Limb (tissue), 2 donors: ENCODE data around the gene CTDSP1.

Experiments
- DNase-seq, 2 donors: peaks; one replicate each; pipeline ENCODE4 v3.0.0-alpha.2; 2016; ENCODE audit errors: extremely low spot score in 2 of 2

The CTDSP1 gene

GRCh38 chr2:218422403-218423086, 22.9 kb downstream of the CTDSP1 start:
- no peak for DNase-seq

- no peak for DNase-seq
Measured at GRCh38 chr2:218423584-218423983, 23.9 kb downstream of the CTDSP1 start.

GRCh38 chr2:218425531-218425930, 25.9 kb downstream of the CTDSP1 start:
- DNase-seq, result no peak

GRCh38 chr2:218427741-218428140, 28.1 kb downstream of the CTDSP1 start:
- DNase-seq, result no peak

- no peak for DNase-seq
Measured at GRCh38 chr2:218428846-218429558, 29.3 kb downstream of the CTDSP1 start.

- DNase-seq, result no peak
Measured at GRCh38 chr2:218429911-218430692, 30.4 kb downstream of the CTDSP1 start.

GRCh38 chr2:218430721-218431120, 31.1 kb downstream of the CTDSP1 start:
- no peak for DNase-seq

- DNase-seq, result no peak
Measured at GRCh38 chr2:218431878-218432277, 32.2 kb downstream of the CTDSP1 start.

GRCh38 chr2:218432676-218433365, 33.2 kb downstream of the CTDSP1 start:
- DNase-seq, result no peak

GRCh38 chr2:218434456-218434855, 34.8 kb downstream of the CTDSP1 start:
- no peak for DNase-seq

- no peak for DNase-seq
Measured at GRCh38 chr2:218435003-218435982, 35.6 kb downstream of the CTDSP1 start.

- no peak for DNase-seq
Measured at GRCh38 chr2:218436992-218437391, 37.3 kb downstream of the CTDSP1 start.

GRCh38 chr2:218437969-218438368, 38.3 kb downstream of the CTDSP1 start:
- DNase-seq, result no peak

- DNase-seq, result no peak
Measured at GRCh38 chr2:218438596-218438995, 38.9 kb downstream of the CTDSP1 start.

GRCh38 chr2:218444692-218445357, 45.2 kb downstream of the CTDSP1 start:
- no peak for DNase-seq

- no peak for DNase-seq
Measured at GRCh38 chr2:218445602-218446001, 45.9 kb downstream of the CTDSP1 start.

GRCh38 chr2:218446547-218446946, 46.9 kb downstream of the CTDSP1 start:
- no peak for DNase-seq

GRCh38 chr2:218447072-218447471, 47.4 kb downstream of the CTDSP1 start:
- DNase-seq, result no peak

GRCh38 chr2:218448934-218449333, 49.3 kb downstream of the CTDSP1 start:
- no peak for DNase-seq

GRCh38 chr2:218452079-218452478, 52.4 kb downstream of the CTDSP1 start:
- DNase-seq, result no peak
